HG03039 (cell line): Measurements from ENCODE around the gene DSPP.

ENCODE experiments used
- ATAC-seq: cut with Tn5 transposase; IDR thresholded peaks from one replicate; pipeline ENCODE4 v1.9.1; 2021; ENCODE audit warnings: mild to moderate bottlenecking, moderate library complexity; ENCODE audit not compliant: unreplicated experiment

Gene DSPP

GRCh38 chr4:87624698-87625097, 16.4 kb downstream of the DSPP start:
- ATAC-seq, result no peak

GRCh38 chr4:87631668-87632067, 23.3 kb downstream of the DSPP start:
- ATAC-seq, result no peak

GRCh38 chr4:87632469-87632868, 24.1 kb downstream of the DSPP start:
- ATAC-seq, result no peak

GRCh38 chr4:87633243-87633642, 24.9 kb downstream of the DSPP start:
- no peak for ATAC-seq

- no peak for ATAC-seq
Observed at GRCh38 chr4:87644286-87644685, 36.0 kb downstream of the DSPP start.

- no peak for ATAC-seq
Observed at GRCh38 chr4:87649980-87650379, 41.7 kb downstream of the DSPP start, which contains the start of gene DMP1. Gene DMP1, plus strand, starts transcription at chr4:87650280. Its CDS starts 6,213 bp downstream, at chr4:87656493.

GRCh38 chr4:87650938-87651337, 42.6 kb downstream of the DSPP start:
- ATAC-seq, result no peak

GRCh38 chr4:87651941-87652340, 43.6 kb downstream of the DSPP start:
- ATAC-seq, result no peak

GRCh38 chr4:87654487-87655044, 46.2 kb downstream of the DSPP start:
- ATAC-seq, result no peak

- ATAC-seq, result no peak
Observed at GRCh38 chr4:87657525-87657924, 49.2 kb downstream of the DSPP start.

GRCh38 chr4:87659247-87659931, 51.1 kb downstream of the DSPP start:
- no peak for ATAC-seq

GRCh38 chr4:87662871-87663270, 54.5 kb downstream of the DSPP start:
- no peak for ATAC-seq
